NCI-H510A treated with DMSO at 0.1 percent for 48 hours (cell line): ENCODE measurements around the gene PCDHGA8.
"Not testable (repeated sequence)": the region's sequence is repeated elsewhere in the genome, so short reads cannot be mapped to it uniquely, and the experiment has no call there.

ENCODE experiments used
- DNase-seq: peaks from one replicate; lab custom pipeline; 2025; lab: John Stamatoyannopoulos, UW

PCDHGA8 gene

GRCh38 chr5:141432308-141432707 lies 39.9 kb downstream of the PCDHGA8 start:
- DNase-seq, result not testable (repeated sequence)

DNA sequence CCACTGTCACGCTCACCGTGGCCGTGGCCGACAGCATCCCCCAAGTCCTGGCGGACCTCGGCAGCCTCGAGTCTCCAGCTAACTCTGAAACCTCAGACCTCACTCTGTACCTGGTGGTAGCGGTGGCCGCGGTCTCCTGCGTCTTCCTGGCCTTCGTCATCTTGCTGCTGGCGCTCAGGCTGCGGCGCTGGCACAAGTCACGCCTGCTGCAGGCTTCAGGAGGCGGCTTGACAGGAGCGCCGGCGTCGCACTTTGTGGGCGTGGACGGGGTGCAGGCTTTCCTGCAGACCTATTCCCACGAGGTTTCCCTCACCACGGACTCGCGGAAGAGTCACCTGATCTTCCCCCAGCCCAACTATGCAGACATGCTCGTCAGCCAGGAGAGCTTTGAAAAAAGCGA lies 40.3 kb downstream of the PCDHGA8 start:
- not testable (repeated sequence) for DNase-seq

DNA sequence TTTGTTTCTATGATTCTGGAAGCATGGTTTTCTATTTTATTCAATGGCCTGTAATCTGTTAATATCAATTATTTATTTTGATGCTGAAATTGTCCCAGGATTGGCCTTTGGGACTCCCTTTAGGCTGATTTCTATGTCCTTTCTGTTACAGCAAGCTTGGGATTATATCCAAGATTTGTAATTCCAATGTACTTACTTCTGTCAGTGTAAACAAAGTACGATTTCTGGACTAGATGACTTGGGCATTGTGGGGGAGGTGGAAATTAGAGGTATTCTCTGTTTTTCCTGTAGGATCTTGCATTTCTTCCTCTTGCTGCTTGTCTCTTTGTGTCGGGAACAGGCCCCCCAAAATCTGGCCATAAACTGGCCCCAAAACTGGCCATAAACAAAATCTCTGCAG lies 41.6 kb downstream of the PCDHGA8 start:
- DNase-seq, result no peak

DNA sequence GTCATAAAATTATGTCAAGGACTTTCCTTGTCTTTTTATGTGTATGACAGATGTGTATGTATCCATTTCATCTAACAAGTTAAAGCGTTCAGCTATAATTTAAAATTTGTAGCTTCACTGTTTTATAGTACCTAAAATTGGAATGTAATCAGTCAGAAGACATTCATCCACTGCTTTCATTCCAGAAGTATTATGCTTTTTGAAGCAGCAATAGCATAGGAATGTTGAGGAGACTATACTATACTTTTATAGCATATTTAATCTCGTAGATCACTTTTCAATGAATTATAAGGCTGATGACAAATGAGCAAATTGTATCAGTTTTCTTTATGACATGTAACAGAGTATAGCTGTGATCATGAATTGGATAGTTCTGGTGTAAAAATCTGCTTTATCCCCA lies 44.8 kb downstream of the PCDHGA8 start:
- DNase-seq, result no peak

DNA sequence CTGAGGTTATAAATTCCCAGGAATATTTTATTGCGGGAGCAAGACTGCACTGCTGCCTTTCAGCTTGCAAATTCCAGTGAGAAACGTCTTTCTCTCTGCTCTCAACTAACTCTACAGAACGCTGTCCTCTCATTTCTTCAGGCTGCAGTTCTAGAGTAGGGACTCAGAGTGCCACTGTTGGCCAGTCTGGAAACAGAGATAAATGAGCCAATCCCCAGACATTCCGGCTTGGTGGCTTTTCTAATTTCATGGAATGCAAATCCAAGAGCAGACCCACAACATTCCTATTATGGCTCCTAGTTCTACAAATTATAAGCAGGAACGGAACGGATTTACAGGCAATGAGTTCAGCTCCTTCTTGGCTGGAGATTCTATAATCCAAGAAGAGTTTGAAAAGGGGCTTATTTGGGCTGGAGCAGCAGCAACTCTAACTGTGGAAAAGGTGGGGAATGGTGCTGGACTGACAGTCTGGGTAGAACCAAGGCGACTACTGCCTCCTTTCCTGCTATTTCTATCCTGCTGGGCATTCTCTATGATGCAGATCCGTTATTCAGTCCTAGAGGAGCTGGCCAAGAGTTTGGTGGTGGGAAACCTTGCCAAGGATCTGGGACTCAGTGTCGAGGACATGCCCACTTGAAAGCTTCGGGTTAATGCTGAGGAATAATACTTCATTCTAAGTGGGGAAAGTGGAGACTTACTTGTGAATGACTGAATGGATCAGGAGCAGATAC lies 47.1 kb downstream of the PCDHGA8 start:
- DNase-seq, result no peak

DNA sequence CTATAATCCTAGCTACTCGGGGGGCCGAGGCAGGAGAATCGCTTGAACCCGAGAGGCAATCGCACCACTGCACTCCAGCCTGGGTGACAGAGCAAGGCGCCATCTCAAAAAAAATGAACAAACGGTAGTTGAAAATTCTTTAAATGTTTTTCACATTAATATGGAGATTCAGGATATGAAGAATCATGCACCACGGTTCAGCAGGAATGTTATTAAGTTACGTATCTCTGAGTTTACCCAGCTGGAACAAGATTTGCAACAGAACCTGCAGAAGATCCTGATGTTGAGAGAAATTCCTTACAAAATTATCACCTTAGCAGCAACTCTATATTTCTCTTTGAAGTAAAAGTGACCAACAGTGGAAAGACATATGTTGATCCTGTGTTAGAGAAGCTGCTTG lies 47.9 kb downstream of the PCDHGA8 start:
- no peak for DNase-seq

GRCh38 chr5:141441571-141442170 lies 49.2 kb downstream of the PCDHGA8 start:
- no peak for DNase-seq
